IMR-90 (cell line): ENCODE results near the gene DBI. TPM values are rescaled to one million over a fixed set of nuclear protein-coding genes. Genes with fewer than 3 reads are reported as not detected.

ENCODE experiments used
- ATAC-seq: fragments of 200-7000 bp; cut with Tn5 transposase; 2 replicates; pipeline ENCODE4 v1.9.1; 2020; ENCODE audit warnings: low read depth, mild to moderate bottlenecking, moderate library complexity
- BruUV-seq: library from RNA; stranded (reverse); fragments of 400-500 nt; replicated peaks from 2 replicates; lab custom pipeline; 2021; lab: Mats Ljungman, UMichigan
- CTCF ChIA-PET: fragments of 300-600 bp; formaldehyde crosslinking; extraction: SDS; loops from one replicate; lab custom pipeline; 2021; ENCODE audit warnings: antibody characterized with exemption; lab: Yijun Ruan, JAX
- POLR2A ChIA-PET: fragments of 300-600 bp; sonication (Branson Sonifier 250); formaldehyde crosslinking; loops from one replicate; lab custom pipeline; 2022; ENCODE audit warnings: antibody characterized with exemption; ENCODE audit not compliant: unreplicated experiment; lab: Charles Lee
- DNase-seq: peaks from one replicate; pipeline ENCODE4 v3.0.0; 2013
- H2AFZ ChIP-seq: replicated peaks from 2 replicates; pipeline ENCODE3; 2013; ENCODE audit warnings: low read length, mild to moderate bottlenecking; ENCODE audit not compliant: poor library complexity
- H2AK5ac ChIP-seq: 2 replicates; pipeline ENCODE4 v1.6.1; 2013; ENCODE audit warnings: low read depth, low read length, inconsistent platforms
- H2AK9ac ChIP-seq: replicated peaks from 2 replicates; pipeline ENCODE3; 2013; ENCODE audit warnings: mild to moderate bottlenecking, low read depth, low read length, moderate library complexity; ENCODE audit not compliant: poor library complexity
- H2BK120ac ChIP-seq: 2 replicates; pipeline ENCODE4 v1.6.1; 2013; ENCODE audit warnings: low read depth, low read length, inconsistent platforms
- H2BK15ac ChIP-seq: 3 replicates; pipeline ENCODE4 v1.6.1; 2013; ENCODE audit warnings: low read depth, low read length, inconsistent platforms
- H2BK20ac ChIP-seq: 2 replicates; pipeline ENCODE4 v1.6.1; 2013; ENCODE audit warnings: low read depth, mild to moderate bottlenecking, inconsistent platforms, low read length, moderate library complexity
- H2BK5ac ChIP-seq: 2 replicates; pipeline ENCODE4 v1.6.1; 2013; ENCODE audit warnings: mild to moderate bottlenecking, low read depth, low read length, inconsistent platforms; ENCODE audit not compliant: poor library complexity, severe bottlenecking
- H3K14ac ChIP-seq: replicated peaks from 2 replicates; pipeline ENCODE4 v1.6.1; 2013; ENCODE audit warnings: low read depth, low read length, inconsistent platforms
- H3K18ac ChIP-seq: 2 replicates; pipeline ENCODE4 v1.6.1; 2013; ENCODE audit warnings: low read depth, low read length, control low read depth
- H3K23ac ChIP-seq: 2 replicates; pipeline ENCODE4 v1.6.1; 2013; ENCODE audit warnings: low read depth, low read length, inconsistent platforms
- H3K27ac ChIP-seq: 2 replicates; pipeline ENCODE4 v1.5.1; 2013; ENCODE audit warnings: mild to moderate bottlenecking, control low read depth, low read length; ENCODE audit not compliant: insufficient read depth
- H3K27me3 ChIP-seq: 2 replicates; pipeline ENCODE4 v1.6.1; 2013; ENCODE audit warnings: low read length; ENCODE audit not compliant: control insufficient read depth, insufficient read depth
- H3K36me3 ChIP-seq: 2 replicates; pipeline ENCODE4 v1.6.1; 2013; ENCODE audit warnings: low read length, mixed read lengths; ENCODE audit not compliant: control insufficient read depth, insufficient read depth
- H3K4ac ChIP-seq: 2 replicates; pipeline ENCODE4 v1.6.1; 2013; ENCODE audit warnings: low read depth, low read length, inconsistent platforms
- H3K4me1 ChIP-seq: 2 replicates; pipeline ENCODE4 v1.6.1; 2013; ENCODE audit warnings: low read length, mixed read lengths; ENCODE audit not compliant: control insufficient read depth, insufficient read depth
- H3K4me2 ChIP-seq: 2 replicates; pipeline ENCODE4 v1.6.1; 2013; ENCODE audit warnings: low read depth, mild to moderate bottlenecking, control low read depth, low read length, moderate library complexity
- H3K4me3 ChIP-seq: 2 replicates; pipeline ENCODE4 v1.5.1; 2013; ENCODE audit warnings: low read depth, mild to moderate bottlenecking, control low read depth, low read length, moderate library complexity; ENCODE audit not compliant: insufficient read depth
- H3K56ac ChIP-seq: 2 replicates; pipeline ENCODE4 v1.6.1; 2013; ENCODE audit warnings: low read length, inconsistent platforms; ENCODE audit not compliant: insufficient read depth; ENCODE audit errors: extremely low read depth
- H3K79me1 ChIP-seq, 2 experiments: 2 replicates each; pipeline ENCODE4 v1.6.1; 2013; ENCODE audit warnings: low read length in 2 of 2, inconsistent platforms in 1 of 2, low read depth in 1 of 2
- H3K9ac ChIP-seq: 2 replicates; pipeline ENCODE4 v1.6.1; 2013; ENCODE audit warnings: low read depth, low read length, control low read depth
- H3K9me1 ChIP-seq: 2 replicates; pipeline ENCODE4 v1.6.1; 2013; ENCODE audit warnings: low read length, inconsistent platforms; ENCODE audit not compliant: insufficient read depth
- H3K9me3 ChIP-seq: 2 replicates; pipeline ENCODE4 v1.6.1; 2013; ENCODE audit warnings: low read length; ENCODE audit not compliant: control insufficient read depth, insufficient read depth
- H4K20me1 ChIP-seq: 2 replicates; pipeline ENCODE4 v1.6.1; 2013; ENCODE audit warnings: low read length, inconsistent platforms; ENCODE audit not compliant: insufficient read depth
- H4K5ac ChIP-seq: 2 replicates; pipeline ENCODE4 v1.6.1; 2013; ENCODE audit warnings: mild to moderate bottlenecking, low read depth, low read length, control low read depth
- H4K8ac ChIP-seq, 2 experiments: 2 replicates each; pipeline ENCODE4 v1.6.1; 2013; ENCODE audit warnings: low read depth in 2 of 2, low read length in 2 of 2, control low read depth in 1 of 2, inconsistent platforms in 1 of 2
- H4K91ac ChIP-seq: 2 replicates; pipeline ENCODE4 v1.6.1; 2013; ENCODE audit warnings: low read depth, low read length, inconsistent platforms; ENCODE audit not compliant: insufficient read depth
- BHLHE40 ChIP-seq: fragments of 150-350 bp; IDR thresholded peaks from 2 replicates; pipeline ENCODE4 v1.6.1; 2016; ENCODE audit warnings: mild to moderate bottlenecking, low read depth, low read length
- CEBPB ChIP-seq: IDR thresholded peaks from 2 replicates; pipeline ENCODE4 v1.6.1; 2012; ENCODE audit warnings: low read depth, low read length, improper control_type of control experiment
- CHD1 ChIP-seq: IDR thresholded peaks from 2 replicates; pipeline ENCODE4 v1.6.1; 2012; ENCODE audit warnings: low read depth, low read length, improper control_type of control experiment
- CTCF ChIP-seq: conservative IDR thresholded peaks from 2 replicates; pipeline ENCODE4 v1.5.1; 2012; ENCODE audit warnings: mild to moderate bottlenecking, low read depth, low read length, improper control_type of control experiment
- ELK1 ChIP-seq: fragments of 150-350 bp; IDR thresholded peaks from 2 replicates; pipeline ENCODE4 v1.6.1; 2016; ENCODE audit warnings: low read depth, mild to moderate bottlenecking, low read length, moderate library complexity, borderline replicate concordance
- FOS ChIP-seq: fragments of 150-350 bp; IDR thresholded peaks from 2 replicates; pipeline ENCODE4 v1.6.1; 2016; ENCODE audit warnings: low read depth, low read length
- MAFK ChIP-seq: IDR thresholded peaks from 2 replicates; pipeline ENCODE4 v1.6.1; 2012; ENCODE audit warnings: low read depth, low read length, improper control_type of control experiment
- MXI1 ChIP-seq: IDR thresholded peaks from 2 replicates; pipeline ENCODE4 v1.6.1; 2012; ENCODE audit warnings: low read depth, mild to moderate bottlenecking, low read length, moderate library complexity, borderline replicate concordance
- POLR2A ChIP-seq: IDR thresholded peaks from 2 replicates; pipeline ENCODE4 v1.6.1; 2012; ENCODE audit warnings: mild to moderate bottlenecking, low read depth, low read length
- RAD21 ChIP-seq: IDR thresholded peaks from 2 replicates; pipeline ENCODE4 v1.6.1; 2012; ENCODE audit warnings: low read length, improper control_type of control experiment
- SMC3 ChIP-seq: fragments of 150-350 bp; IDR thresholded peaks from 2 replicates; pipeline ENCODE4 v1.6.1; 2016; ENCODE audit warnings: low read depth, mild to moderate bottlenecking, antibody characterized with exemption, low read length, moderate library complexity
- WGBS, 2 experiments: methylation state at CpG; one replicate each; pipeline versions ENCODE4 v1.1.5 to v1.1.7; 2013; ENCODE audit warnings: missing lambda C conversion rate in 2 of 2; ENCODE audit not compliant: insufficient read length in 1 of 2; ENCODE audit errors: extremely low coverage in 2 of 2; 5-methylcytosine and 5-hydroxymethylcytosine counted together
- dilution Hi-C: fragments of 300-500 bp; cut with HindIII; formaldehyde crosslinking; loops from one replicate; pipeline ENCODE4 v1.14.3; 2018; ENCODE audit warnings: low sequenced_read_pairs; ENCODE audit not compliant: unreplicated experiment
- in situ Hi-C: fragments of 300-500 bp; cut with MboI; formaldehyde crosslinking; loops from 3 replicates; pipeline ENCODE4 v1.14.3; 2019; ENCODE audit warnings: low sequenced_read_pairs, inconsistent platforms, mixed read lengths
- intact Hi-C: fragments of 100-400 bp; cut with micrococcal nuclease; formaldehyde crosslinking; loops from 2 replicates; pipeline ENCODE4 v1.10.0; 2022
- polyA plus RNA-seq, 3 experiments: library from polyadenylated mRNA; depleted of rRNA; stranded (reverse); fragments of >200 nt; gene quantifications; 2 replicates each; pipeline ENCODE4 v1.2.3, GENCODE V29; 2012; ENCODE audit warnings: low replicate concordance in 1 of 3
- total RNA-seq: library from RNA; depleted of rRNA; stranded (reverse); fragments of >200 nt; gene quantifications from 2 replicates; pipeline ENCODE4 v1.2.3, GENCODE V29; 2012

DBI gene
- total and polyA plus RNA-seq, 2 of the 4 experiments (the other 2 are of a cell fraction), result 42.5 to 278 TPM

- ChIA-PET CTCF (no interaction called here), POLR2A (no interaction called here)
- no peaks in the 10 kb centered on the region for H3K79me1 ChIP-seq
- H3K9me3 ChIP-seq, result no peaks in the 10 kb centered on the region
- H3K4ac ChIP-seq, result no peak overlapping the region
- H3K4me3 ChIP-seq, result no peak overlapping the region
- H3K4me1 ChIP-seq, result no peaks in the 10 kb centered on the region
- H4K20me1 ChIP-seq, result no peaks in the 10 kb centered on the region
- H4K91ac ChIP-seq, result no peak overlapping the region
- no peak overlapping the region for H3K4me2 ChIP-seq
- BruUV-seq, result no TSS peak
- no peak overlapping the region for H3K18ac ChIP-seq
- in situ Hi-C loops (no loop called here), intact Hi-C loops (no loop called here), dilution Hi-C loops (no loop called here)
- no peak overlapping the region for H2AK5ac ChIP-seq
- H2BK15ac ChIP-seq, result no peak overlapping the region
- H2AK9ac ChIP-seq, result no peak overlapping the region
- peaks cover 2% of the 10 kb centered on the region for H3K27me3 ChIP-seq
- H3K56ac ChIP-seq, result no peak overlapping the region
- DNase-seq, result no peak
- H2BK5ac ChIP-seq, result no peak overlapping the region
- WGBS, 2 experiments, result no CpG with 5 or more reads among the region's 3 CpGs
- no peak overlapping the region for H2BK20ac ChIP-seq
- H4K5ac ChIP-seq, result no peak overlapping the region
- no peak for TF ChIP-seq SMC3
- no peak for TF ChIP-seq MXI1
- TF ChIP-seq RAD21, result no peak
- no peak for TF ChIP-seq POLR2A
- TF ChIP-seq CHD1, result no peak
- no peak for TF ChIP-seq CTCF
- no peak for TF ChIP-seq MAFK
- no peak for TF ChIP-seq CEBPB
- TF ChIP-seq BHLHE40, result no peak
- no peak for TF ChIP-seq ELK1
- TF ChIP-seq FOS, result no peak
- H2BK120ac ChIP-seq, result no peak overlapping the region
- H3K14ac ChIP-seq, result no peak overlapping the region
- no peak overlapping the region for H2AFZ ChIP-seq
- H3K9me1 ChIP-seq, result no peaks in the 10 kb centered on the region
- H3K9ac ChIP-seq, result no peak overlapping the region
- H4K8ac ChIP-seq, result no peak overlapping the region
- no peaks in the 10 kb centered on the region for H3K36me3 ChIP-seq
- H3K23ac ChIP-seq, result no peak overlapping the region
- no peak overlapping the region for H3K27ac ChIP-seq
- ATAC-seq, result no peak
These were observed 18.7 kb downstream of the DBI start for GRCh38 chr2:119385466-119385865.
